ENCODE measurements around the gene GDF15.
"Not testable (repeated sequence)": the region's sequence is repeated elsewhere in the genome, so short reads cannot be mapped to it uniquely, and the experiment has no call there.

GDF15 gene

GRCh38 chr19:18397242-18398202 lies 11.6 kb downstream of the GDF15 start, which contains the start of gene LRRC25:
Gene LRRC25 (minus strand): TSS chr19:18397622. CDS start chr19:18396963, 659 bp downstream.
- Histone ChIP-seq H3K9me3 (ENCODE audit: insufficient read depth, low read depth, low read length) (no peaks in the 10 kb centered on the region), H3K4me3 (ENCODE audit: low read length) (peak within 1 kb of the TSS; percentile 64), H3K4me1 (ENCODE audit: insufficient read depth, low read length) (no peaks in the 10 kb centered on the region), H3K27me3 (ENCODE audit: insufficient read depth, low read length) (peaks cover 11% of the 10 kb centered on the region), H3K9ac (ENCODE audit: low read depth, low read length) (no peak within 1 kb of the TSS), H3K27ac (ENCODE audit: low read length) (no peak within 1 kb of the TSS), H3K36me3 (ENCODE audit: insufficient read depth, low read depth, low read length) (no peaks in the 10 kb centered on the region)

- H3K27ac ChIP-seq (ENCODE audit: low read length) = no peak overlapping the region
These were observed 13.1 kb downstream of the GDF15 start for GRCh38 chr19:18399008-18399407.

GRCh38 chr19:18401580-18402112 lies 15.7 kb downstream of the GDF15 start:
- H3K27ac ChIP-seq (ENCODE audit: low read length) = no peak overlapping the region
- peaks cover 11% of the 10 kb centered on the region for H3K27me3 ChIP-seq (ENCODE audit: insufficient read depth, low read length)
- H3K9me3 ChIP-seq (ENCODE audit: insufficient read depth, low read depth, low read length) = no peaks in the 10 kb centered on the region
- H3K4me3 ChIP-seq (ENCODE audit: low read length) = no peak overlapping the region
- no peaks in the 10 kb centered on the region for H3K4me1 ChIP-seq (ENCODE audit: insufficient read depth, low read length)
- no peaks in the 10 kb centered on the region for H3K36me3 ChIP-seq (ENCODE audit: insufficient read depth, low read depth, low read length)
- H3K9ac ChIP-seq (ENCODE audit: low read depth, low read length) = no peak overlapping the region

More at GRCh38 chr19:18399008-18399407, 13.1 kb downstream of the GDF15 start:
- Histone ChIP-seq H3K36me3 (ENCODE audit: insufficient read depth, low read depth, low read length) (no peaks in the 10 kb centered on the region), H3K4me3 (ENCODE audit: low read length) (no peak overlapping the region), H3K4me1 (ENCODE audit: insufficient read depth, low read length) (no peaks in the 10 kb centered on the region), H3K9ac (ENCODE audit: low read depth, low read length) (no peak overlapping the region), H3K9me3 (ENCODE audit: insufficient read depth, low read depth, low read length) (no peaks in the 10 kb centered on the region), H3K27me3 (ENCODE audit: insufficient read depth, low read length) (peaks cover 11% of the 10 kb centered on the region)

- H3K4me1 ChIP-seq (ENCODE audit: insufficient read depth, low read length); H3K9me3 ChIP-seq (ENCODE audit: insufficient read depth, low read depth, low read length); H3K9ac ChIP-seq (ENCODE audit: low read depth, low read length); H3K27ac ChIP-seq (ENCODE audit: low read length); H3K4me3 ChIP-seq (ENCODE audit: low read length); H3K36me3 ChIP-seq (ENCODE audit: insufficient read depth, low read depth, low read length); H3K27me3 ChIP-seq (ENCODE audit: insufficient read depth, low read length): not testable (repeated sequence)
These were observed 16.7 kb downstream of the GDF15 start for GRCh38 chr19:18402455-18403248.

GRCh38 chr19:18405754-18406153 lies 19.8 kb downstream of the GDF15 start:
- H3K9me3 ChIP-seq (ENCODE audit: insufficient read depth, low read depth, low read length); H3K27ac ChIP-seq (ENCODE audit: low read length); H3K36me3 ChIP-seq (ENCODE audit: insufficient read depth, low read depth, low read length); H3K4me1 ChIP-seq (ENCODE audit: insufficient read depth, low read length); H3K27me3 ChIP-seq (ENCODE audit: insufficient read depth, low read length); H3K4me3 ChIP-seq (ENCODE audit: low read length); H3K9ac ChIP-seq (ENCODE audit: low read depth, low read length): not testable (repeated sequence)

GRCh38 chr19:18406749-18407148 lies 20.8 kb downstream of the GDF15 start:
- Histone ChIP-seq H3K9me3 (ENCODE audit: insufficient read depth, low read depth, low read length) (no peaks in the 10 kb centered on the region), H3K4me3 (ENCODE audit: low read length) (no peak overlapping the region), H3K4me1 (ENCODE audit: insufficient read depth, low read length) (no peaks in the 10 kb centered on the region; the same call in 1 of the 2 replicates), H3K27ac (ENCODE audit: low read length) (no peak overlapping the region), H3K36me3 (ENCODE audit: insufficient read depth, low read depth, low read length) (no peaks in the 10 kb centered on the region), H3K27me3 (ENCODE audit: insufficient read depth, low read length) (no peaks in the 10 kb centered on the region), H3K9ac (ENCODE audit: low read depth, low read length) (no peak overlapping the region)

GRCh38 chr19:18408053-18408476 lies 22.1 kb downstream of the GDF15 start:
- Histone ChIP-seq H3K27ac (ENCODE audit: low read length) (no peak overlapping the region), H3K27me3 (ENCODE audit: insufficient read depth, low read length) (no peaks in the 10 kb centered on the region), H3K36me3 (ENCODE audit: insufficient read depth, low read depth, low read length) (no peaks in the 10 kb centered on the region), H3K9ac (ENCODE audit: low read depth, low read length) (no peak overlapping the region), H3K9me3 (ENCODE audit: insufficient read depth, low read depth, low read length) (no peaks in the 10 kb centered on the region), H3K4me1 (ENCODE audit: insufficient read depth, low read length) (no peaks in the 10 kb centered on the region; the same call in 1 of the 2 replicates), H3K4me3 (ENCODE audit: low read length) (no peak overlapping the region)

GRCh38 chr19:18412610-18413239 lies 26.8 kb downstream of the GDF15 start:
- Histone ChIP-seq H3K36me3 (ENCODE audit: insufficient read depth, low read depth, low read length) (no peaks in the 10 kb centered on the region), H3K9me3 (ENCODE audit: insufficient read depth, low read depth, low read length) (no peaks in the 10 kb centered on the region), H3K27ac (ENCODE audit: low read length) (no peak overlapping the region), H3K4me3 (ENCODE audit: low read length) (no peak overlapping the region), H3K27me3 (ENCODE audit: insufficient read depth, low read length) (peaks cover 20% of the 10 kb centered on the region; the same call in 1 of the 2 replicates), H3K9ac (ENCODE audit: low read depth, low read length) (no peak overlapping the region), H3K4me1 (ENCODE audit: insufficient read depth, low read length) (peaks cover 4% of the 10 kb centered on the region; the same call in 1 of the 2 replicates)

GRCh38 chr19:18414504-18415177 lies 28.7 kb downstream of the GDF15 start:
- no peaks in the 10 kb centered on the region for H3K9me3 ChIP-seq (ENCODE audit: insufficient read depth, low read depth, low read length)
- H3K36me3 ChIP-seq (ENCODE audit: insufficient read depth, low read depth, low read length) = no peaks in the 10 kb centered on the region
- peaks cover 14% of the 10 kb centered on the region for H3K4me1 ChIP-seq (ENCODE audit: insufficient read depth, low read length)
- H3K27ac ChIP-seq (ENCODE audit: low read length) = no peak overlapping the region
- peaks cover 33% of the 10 kb centered on the region for H3K27me3 ChIP-seq (ENCODE audit: insufficient read depth, low read length)
- no peak overlapping the region for H3K9ac ChIP-seq (ENCODE audit: low read depth, low read length)
- H3K4me3 ChIP-seq (ENCODE audit: low read length) = no peak overlapping the region

GRCh38 chr19:18415178-18415867 lies 29.4 kb downstream of the GDF15 start:
- H3K4me1 ChIP-seq (ENCODE audit: insufficient read depth, low read length) = peaks cover 14% of the 10 kb centered on the region
- no peaks in the 10 kb centered on the region for H3K9me3 ChIP-seq (ENCODE audit: insufficient read depth, low read depth, low read length)
- no peak overlapping the region for H3K4me3 ChIP-seq (ENCODE audit: low read length)
- H3K36me3 ChIP-seq (ENCODE audit: insufficient read depth, low read depth, low read length) = no peaks in the 10 kb centered on the region
- H3K27ac ChIP-seq (ENCODE audit: low read length) = no peak overlapping the region
- no peak overlapping the region; the same call in 1 of the 2 replicates for H3K9ac ChIP-seq (ENCODE audit: low read depth, low read length)
- H3K27me3 ChIP-seq (ENCODE audit: insufficient read depth, low read length) = peaks cover 40% of the 10 kb centered on the region
